GM23248 (cell line): Measurements from ENCODE around the gene BAG1.

Source experiments
- EZH2 ChIP-seq: fragments of 200-600 bp; sonication (generic); IDR thresholded peaks from 2 replicates; pipeline ENCODE4 v1.6.1; 2018; ENCODE audit warnings: antibody characterized with exemption, mild to moderate bottlenecking; ENCODE audit not compliant: insufficient read depth, poor library complexity, severe bottlenecking
- EZH2phosphoT487 ChIP-seq: fragments of 200-600 bp; sonication (generic); IDR thresholded peaks from 2 replicates; pipeline ENCODE4 v1.6.1; 2018; ENCODE audit warnings: antibody characterized with exemption, moderate library complexity, mild to moderate bottlenecking, low read depth; ENCODE audit not compliant: insufficient read depth

DNA sequence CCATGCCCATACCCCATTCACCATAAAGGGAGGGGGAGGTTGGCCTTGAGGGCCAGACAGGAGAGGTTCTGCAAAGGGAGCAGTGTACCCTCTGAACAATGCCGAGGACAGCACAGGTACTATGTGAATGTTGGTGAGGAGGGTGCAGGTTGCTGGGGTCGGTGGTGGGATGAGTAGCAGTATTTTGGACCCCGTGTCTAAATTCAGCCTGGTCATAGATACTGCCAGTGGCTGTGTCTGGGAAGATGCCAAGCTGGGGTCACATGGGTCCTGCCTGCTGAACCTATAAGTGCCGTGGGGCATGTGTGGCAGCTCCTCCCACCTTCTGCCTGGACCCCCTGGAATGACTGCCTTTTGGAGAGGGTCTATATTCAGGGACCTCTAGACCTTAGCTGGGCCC is 35.9 kb downstream of the BAG1 start:
- no peak for TF ChIP-seq EZH2
- TF ChIP-seq EZH2phosphoT487 = no peak
